Cardiac septum (tissue), 1 donor: Measurements from ENCODE around the gene ZSCAN32. TPM values are rescaled to one million over a fixed set of nuclear protein-coding genes. Genes with fewer than 3 reads are reported as not detected.

ENCODE experiments used
- DNase-seq: peaks from one replicate; pipeline ENCODE4 v3.0.0-alpha.2; 2020; ENCODE audit warnings: low spot score
- intact Hi-C: fragments of 100-400 bp; cut with DNase I; formaldehyde crosslinking; loops from one replicate; pipeline ENCODE4 v1.14.0; 2022
- total RNA-seq: library from RNA; stranded (reverse); fragmentation: NEBNext Ultra II Directional; extraction: Animal tissue kit (Norgen Biotek cat#: 25700); gene quantifications from one replicate; pipeline ENCODE4 v1.2.1, GENCODE V29; 2021
- donor health status: DM: no; HTN: no; CAD: no.

Gene ZSCAN32
- total RNA-seq, 1 donor from 2014 or later: 7.2 TPM

DNA sequence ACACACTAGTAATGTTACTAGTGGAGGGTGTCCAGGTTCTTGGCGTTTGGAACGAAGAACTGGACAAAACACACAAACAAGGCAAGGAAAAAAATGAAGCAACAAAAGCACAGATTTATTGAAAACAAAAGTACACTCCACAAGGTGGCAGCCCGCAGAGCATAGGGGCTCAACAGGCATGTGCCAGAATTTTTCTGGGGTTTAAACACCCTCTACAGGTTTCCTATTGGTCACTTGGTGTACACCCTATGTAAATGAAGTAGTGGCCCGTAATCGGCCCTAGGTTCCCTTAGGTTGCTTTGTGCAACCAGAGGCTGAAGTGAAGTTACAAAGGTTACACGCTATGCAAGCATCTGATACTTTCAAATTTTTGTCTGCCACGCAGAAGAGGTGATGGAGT is 37.0 kb downstream of the ZSCAN32 start:
- intact Hi-C loops: no loop called here
- no peak for DNase-seq

DNA sequence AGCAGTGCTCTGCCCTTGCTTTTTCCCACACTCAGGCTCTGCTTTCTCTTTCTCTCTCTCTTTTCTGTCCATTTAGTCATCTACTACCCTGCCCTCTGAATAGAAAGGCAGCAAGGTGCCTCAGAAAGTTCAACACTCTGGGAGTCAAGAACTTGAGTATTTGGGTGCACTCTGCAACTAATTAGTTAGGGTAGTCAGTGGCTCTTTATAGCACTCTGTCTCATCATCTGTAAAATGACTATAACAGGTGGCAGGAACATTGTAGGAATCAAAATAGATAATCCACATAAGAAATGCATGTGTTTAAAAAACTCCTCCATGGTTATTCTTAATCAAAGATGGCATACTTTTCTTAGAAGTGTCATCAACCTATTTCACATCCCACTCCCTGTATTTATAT is 37.9 kb downstream of the ZSCAN32 start:
- intact Hi-C loops: no loop called here
- no peak for DNase-seq

DNA sequence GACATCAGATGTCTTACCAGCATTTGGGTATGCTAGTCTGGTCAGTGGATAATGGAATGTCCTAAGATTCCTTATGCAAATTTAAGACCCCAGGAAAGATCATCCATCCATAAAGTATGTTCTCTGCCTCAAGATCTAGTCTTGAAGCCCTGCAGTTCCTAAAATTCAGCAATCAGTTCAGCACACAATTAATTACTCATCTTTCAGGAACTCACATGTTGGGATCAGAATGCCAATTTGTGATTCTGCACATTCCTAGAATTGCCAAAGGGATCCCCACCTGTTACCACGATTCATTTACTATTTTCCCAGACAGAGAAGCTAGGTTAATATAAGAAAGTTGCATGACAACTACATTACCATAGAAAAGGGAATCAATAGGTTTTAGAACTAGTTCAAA is 41.9 kb downstream of the ZSCAN32 start:
- no peak for DNase-seq
- intact Hi-C loops: no loop called here

DNA sequence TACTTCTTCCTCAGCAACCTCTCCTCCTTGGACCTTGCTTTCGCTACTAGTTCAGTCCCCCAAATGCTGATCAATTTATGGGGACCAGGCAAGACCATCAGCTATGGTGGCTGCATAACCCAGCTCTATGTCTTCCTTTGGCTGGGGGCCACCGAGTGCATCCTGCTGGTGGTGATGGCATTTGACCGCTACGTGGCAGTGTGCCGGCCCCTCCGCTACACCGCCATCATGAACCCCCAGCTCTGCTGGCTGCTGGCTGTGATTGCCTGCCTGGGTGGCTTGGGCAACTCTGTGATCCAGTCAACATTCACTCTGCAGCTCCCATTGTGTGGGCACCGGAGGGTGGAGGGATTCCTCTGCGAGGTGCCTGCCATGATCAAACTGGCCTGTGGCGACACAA is 44.7 kb downstream of the ZSCAN32 start:
- DNase-seq: no peak
- intact Hi-C loops: no loop called here

DNA sequence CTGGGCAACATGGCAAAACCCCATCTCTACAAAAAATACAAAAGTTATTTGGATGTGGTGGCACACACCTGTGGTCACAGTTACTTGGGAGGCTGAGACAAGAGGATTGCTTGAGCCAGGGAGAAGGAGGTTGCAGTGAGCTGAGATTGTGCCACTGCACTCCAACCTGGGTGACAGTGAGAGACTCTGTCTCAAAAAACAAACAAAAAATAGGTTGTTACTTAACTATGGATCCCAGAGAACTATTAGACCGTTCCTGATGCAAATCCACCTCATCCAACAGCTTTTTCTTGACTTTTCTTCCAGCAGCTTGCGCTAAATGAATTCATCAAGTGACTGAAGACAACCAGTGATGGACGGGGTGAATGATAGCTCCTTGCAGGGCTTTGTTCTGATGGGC is 45.2 kb downstream of the ZSCAN32 start, which contains the start of gene OR2C1:
OR2C1 (plus strand) TSS at position 301 of the 400 bp plus-strand sequence; CDS start at position 353, 52 bp downstream.
- DNase-seq: no peak

DNA sequence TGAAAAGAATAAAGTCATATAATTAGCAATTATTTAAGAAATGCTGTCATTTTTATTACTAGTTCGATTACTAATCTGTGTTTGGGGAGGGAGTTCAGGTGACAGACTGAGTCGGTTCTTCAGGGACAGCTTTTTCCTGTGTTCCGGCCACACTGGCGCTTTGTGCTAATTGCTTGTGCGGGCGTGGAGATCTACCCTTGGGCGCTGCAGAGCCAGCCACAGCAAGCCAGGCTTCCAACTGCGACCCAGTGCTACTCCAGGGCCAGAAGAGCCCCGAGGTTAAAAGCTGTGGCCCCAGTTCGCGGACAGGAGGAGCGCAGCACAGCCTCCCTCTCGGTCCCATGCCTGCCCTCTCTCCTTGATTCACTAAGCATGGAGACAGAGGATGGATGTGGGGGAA is 51.6 kb downstream of the ZSCAN32 start:
- no peak for DNase-seq
- intact Hi-C loops: no loop called here

More for the DNA sequence above, 45.2 kb downstream of the ZSCAN32 start, which contains the start of gene OR2C1:
- intact Hi-C loops: no loop called here

DNA sequence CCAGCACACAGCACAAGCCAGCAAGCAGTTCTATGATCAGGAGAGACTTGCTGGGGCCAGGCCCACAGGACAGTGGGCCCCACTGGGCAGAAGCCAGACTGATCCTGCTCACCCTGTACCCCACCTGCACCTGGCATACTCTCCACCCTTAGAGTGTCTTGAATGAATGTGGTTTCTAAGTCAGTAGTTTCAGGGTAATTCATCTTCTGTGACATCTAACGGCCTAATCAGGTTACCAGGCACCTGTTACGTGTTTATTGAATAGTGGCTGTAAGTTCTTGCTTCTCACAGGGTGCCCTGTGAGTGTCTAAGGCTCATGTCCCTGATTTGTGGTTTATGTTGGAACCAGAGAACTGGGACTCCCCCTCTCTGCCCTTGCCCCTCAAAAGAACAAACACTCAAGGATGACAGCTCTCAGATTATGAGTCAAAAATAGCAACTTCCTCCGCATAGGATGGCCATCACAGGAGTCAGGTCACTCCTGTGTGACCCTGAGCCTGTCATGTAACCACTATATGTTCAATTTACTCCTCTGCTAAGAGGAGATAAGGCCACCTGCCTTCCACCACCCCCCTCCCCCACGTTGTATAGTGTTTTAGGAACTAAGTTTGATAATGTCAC is 52.1 kb downstream of the ZSCAN32 start:
- intact Hi-C loops: no loop called here
- DNase-seq: no peak

DNA sequence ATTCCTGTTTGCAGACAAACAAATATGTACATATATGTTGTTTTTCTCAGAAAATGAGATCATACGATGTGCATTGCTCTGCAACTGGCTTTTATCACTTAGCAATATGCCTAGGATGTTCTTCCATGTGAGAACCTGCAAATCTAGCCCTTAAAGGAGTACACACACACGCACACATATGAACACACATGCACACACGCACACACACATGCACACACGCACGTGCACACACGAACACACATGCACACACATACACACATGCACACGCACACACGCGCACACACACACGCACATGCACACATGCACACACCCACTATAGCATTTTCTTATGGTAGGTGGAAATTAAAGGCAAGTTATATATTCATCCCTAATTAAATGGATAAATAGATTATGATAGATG is 53.2 kb downstream of the ZSCAN32 start:
- intact Hi-C loops: no loop called here
- DNase-seq: no peak

DNA sequence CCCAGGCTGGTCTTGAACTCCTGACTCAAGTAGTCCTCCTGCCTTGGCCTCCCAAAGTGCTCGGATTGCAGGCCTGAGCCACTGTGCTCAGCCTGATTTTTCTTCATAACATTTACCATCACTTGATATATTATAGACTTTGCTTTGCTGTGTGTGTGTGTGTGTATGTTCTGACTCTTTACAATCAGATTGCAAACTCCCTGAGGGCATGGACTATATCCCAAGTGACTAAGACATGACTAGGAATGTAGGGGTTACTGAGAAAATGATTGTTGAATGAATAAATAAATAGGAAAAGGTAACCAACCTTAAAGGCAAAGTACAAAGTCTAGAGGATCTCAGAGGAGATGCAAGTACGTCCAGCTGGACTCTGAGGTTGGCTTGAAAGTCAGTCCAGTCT is 54.8 kb downstream of the ZSCAN32 start:
- intact Hi-C loops: no loop called here
- DNase-seq: no peak

Other genes with a start within 250 kb of the ZSCAN32 start
- not detected for gene OR1F1, start 212.8 kb downstream of the ZSCAN32 start, total RNA-seq
- 5.3 TPM for gene ZNF200, start 165.8 kb downstream of the ZSCAN32 start, total RNA-seq
- 1.00 TPM for gene MEFV, start 144.4 kb downstream of the ZSCAN32 start, total RNA-seq
- gene ZNF263, start 117.5 kb downstream of the ZSCAN32 start, total RNA-seq: 11.3 TPM
- 8.2 TPM for gene TIGD7, start 95.6 kb downstream of the ZSCAN32 start, total RNA-seq
- gene ZNF75A, start 95.5 kb downstream of the ZSCAN32 start, total RNA-seq: 21.3 TPM
- gene OR2C1, start 45.1 kb downstream of the ZSCAN32 start, total RNA-seq: not detected
- 9.2 TPM for gene ZNF174, start 211 bp upstream of the ZSCAN32 start, total RNA-seq
- gene ZNF597, start 42.5 kb upstream of the ZSCAN32 start, total RNA-seq: 1.8 TPM
- 25.5 TPM for gene NAA60, start 42.7 kb upstream of the ZSCAN32 start, total RNA-seq
- not detected for gene C16orf90, start 94.5 kb upstream of the ZSCAN32 start, total RNA-seq
- gene CLUAP1, start 100.0 kb upstream of the ZSCAN32 start, total RNA-seq: 15.3 TPM
- gene NLRC3, start 176.4 kb upstream of the ZSCAN32 start, total RNA-seq: 0.67 TPM
- 2.7 TPM for gene SLX4, start 210.6 kb upstream of the ZSCAN32 start, total RNA-seq